H1 (cell line): ENCODE measurements around the gene MPND. TPM values are rescaled to one million over a fixed set of nuclear protein-coding genes. Genes with fewer than 3 reads are reported as not detected.

ENCODE experiments used
- polyA plus RNA-seq, 7 experiments: library from polyadenylated mRNA; depleted of rRNA in 3 of 7; stranded (reverse) in 5 of 7; unstranded in 2 of 7; fragments of >200 nt in 5 of 7; fragments of 200-250 nt in 2 of 7; gene quantifications; 1 replicate in 5 of 7; 2 replicates in 1 of 7; 4 replicates in 1 of 7; pipeline versions ENCODE4 v1.2.1 to v1.2.3, GENCODE V29; 2011 to 2013; ENCODE audit warnings: missing spikeins in 2 of 7, mixed read lengths in 2 of 7
- total RNA-seq: library from RNA; stranded (reverse); fragmentation: NEBNext Ultra II Directional; extraction: Animal tissue kit (Norgen Biotek cat#: 25700); gene quantifications from 2 replicates; pipeline ENCODE4 v1.2.1, GENCODE V29; 2021
- TF ChIP-seq, protein P1 (sequence below), 3 experiments: IDR thresholded peaks; 1 replicate in 2 of 3; 2 replicates in 1 of 3; pipeline versions ENCODE4 v1.5.1 to v1.6.1; 2011; ENCODE audit warnings: low read length in 3 of 3, mild to moderate bottlenecking in 3 of 3, inconsistent platforms in 2 of 3, low read depth in 1 of 3, moderate library complexity in 1 of 3; ENCODE audit not compliant: insufficient read depth in 1 of 3; ENCODE audit errors: control extremely low read depth in 1 of 3

MPND gene
- total and polyA plus RNA-seq, 2 of the 8 experiments (the other 6 are each of a cell fraction or from before 2014, with no cell fraction given), result 22.9 to 27.7 TPM

DNA sequence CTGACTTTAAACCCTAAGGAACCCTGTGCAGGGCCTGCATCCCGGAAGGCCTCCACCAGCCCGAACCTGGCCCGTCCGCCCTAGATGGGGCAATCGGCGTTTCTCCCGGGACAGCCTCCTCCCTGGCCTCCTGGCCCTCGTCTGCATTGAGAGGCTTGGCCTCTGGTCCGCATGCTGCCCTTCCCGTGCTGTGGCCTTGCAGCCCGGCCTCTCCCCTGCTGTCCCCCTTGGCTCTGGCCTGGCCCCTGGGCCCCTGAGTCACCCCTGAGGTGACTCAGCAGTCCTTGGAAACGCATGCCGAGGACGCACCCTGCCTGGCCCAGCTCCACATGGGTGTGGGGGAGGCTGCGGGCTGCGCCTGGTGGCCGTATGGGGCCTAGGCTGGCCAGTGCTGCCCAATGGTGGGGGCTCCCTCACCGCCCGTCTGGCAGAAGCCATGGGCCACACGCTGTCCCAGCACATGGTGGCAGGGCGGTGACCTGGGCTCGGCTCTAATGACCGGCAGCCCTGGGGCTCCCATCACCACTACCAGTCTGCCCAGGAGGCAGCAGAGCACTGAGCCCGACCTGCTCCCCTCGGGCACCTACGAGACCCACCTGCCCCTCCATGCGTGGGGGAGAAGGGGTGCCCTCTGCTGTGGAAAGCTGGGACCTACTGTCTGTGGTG is 31.3 kb downstream of the MPND start (continued):
- TF ChIP-seq, protein P1, sequence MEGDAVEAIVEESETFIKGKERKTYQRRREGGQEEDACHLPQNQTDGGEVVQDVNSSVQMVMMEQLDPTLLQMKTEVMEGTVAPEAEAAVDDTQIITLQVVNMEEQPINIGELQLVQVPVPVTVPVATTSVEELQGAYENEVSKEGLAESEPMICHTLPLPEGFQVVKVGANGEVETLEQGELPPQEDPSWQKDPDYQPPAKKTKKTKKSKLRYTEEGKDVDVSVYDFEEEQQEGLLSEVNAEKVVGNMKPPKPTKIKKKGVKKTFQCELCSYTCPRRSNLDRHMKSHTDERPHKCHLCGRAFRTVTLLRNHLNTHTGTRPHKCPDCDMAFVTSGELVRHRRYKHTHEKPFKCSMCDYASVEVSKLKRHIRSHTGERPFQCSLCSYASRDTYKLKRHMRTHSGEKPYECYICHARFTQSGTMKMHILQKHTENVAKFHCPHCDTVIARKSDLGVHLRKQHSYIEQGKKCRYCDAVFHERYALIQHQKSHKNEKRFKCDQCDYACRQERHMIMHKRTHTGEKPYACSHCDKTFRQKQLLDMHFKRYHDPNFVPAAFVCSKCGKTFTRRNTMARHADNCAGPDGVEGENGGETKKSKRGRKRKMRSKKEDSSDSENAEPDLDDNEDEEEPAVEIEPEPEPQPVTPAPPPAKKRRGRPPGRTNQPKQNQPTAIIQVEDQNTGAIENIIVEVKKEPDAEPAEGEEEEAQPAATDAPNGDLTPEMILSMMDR (IDR thresholded peaks at IDR 0.05; ENCODE audit: control extremely low read depth in 1 of 3, insufficient read depth in 1 of 3, low read depth in 1 of 3, low read length in 3 of 3), result peak; percentile 1 to 17 (median 11); a peak in 2 of 4 replicates
